Measurements from ENCODE around the gene FLOT2. TPM values are rescaled to one million over a fixed set of nuclear protein-coding genes. Genes with fewer than 3 reads are reported as not detected.

FLOT2 gene
- total and polyA plus RNA-seq, 8 donors, result 32.1 to 65.2 (median 36.9) TPM

- Histone ChIP-seq H3K4me3 (no peak overlapping the region), H3K27ac (no peak overlapping the region), H3K36me3 (no peaks in the 10 kb centered on the region), H3K27me3 (no peaks in the 10 kb centered on the region), H3K9me3 (no peaks in the 10 kb centered on the region), H3K4me1 (no peaks in the 10 kb centered on the region)
- DNase-seq (peak in 1 of 6 donors; percentile 23), FAIRE-seq (no peak), ATAC-seq (peak in 1 of 4 donors; percentile 41)
- WGBS, 2 donors, result 72 to 74% methylated on average over 11 of the region's 11 CpGs
- no peak for TF ChIP-seq CTCF (IDR thresholded peaks at IDR 0.05)
- intact Hi-C loops (cut with DNase I), result no loop called here
Measured at GRCh38 chr17:28864991-28865849, 32.3 kb downstream of the FLOT2 start.

GRCh38 chr17:28863953-28864352 lies 33.6 kb downstream of the FLOT2 start:
- intact Hi-C loops (cut with DNase I), result no loop called here
- TF ChIP-seq CTCF (IDR thresholded peaks at IDR 0.05), result no peak
- ATAC-seq (no peak), DNase-seq (no peak), FAIRE-seq (no peak)
- Histone ChIP-seq H3K27ac (no peak overlapping the region), H3K27me3 (no peaks in the 10 kb centered on the region), H3K36me3 (peaks cover 0 to 8% (median 0%) of the 10 kb centered on the region in 3 donors), H3K9me3 (no peaks in the 10 kb centered on the region), H3K4me3 (no peak overlapping the region), H3K4me1 (no peaks in the 10 kb centered on the region)
- 79 to 87% methylated on average over 1 of the region's 1 CpG for WGBS, 2 donors

- Histone ChIP-seq H3K36me3 (peaks cover 0 to 20% (median 0%) of the 10 kb centered on the region in 3 donors), H3K9me3 (no peaks in the 10 kb centered on the region), H3K27me3 (no peaks in the 10 kb centered on the region), H3K27ac (no peak overlapping the region), H3K4me1 (no peaks in the 10 kb centered on the region), H3K4me3 (no peak overlapping the region)
- intact Hi-C loops (cut with DNase I), result no loop called here
- 93 to 100% methylated on average over 3 of the region's 3 CpGs for WGBS, 2 donors
- ATAC-seq, result no peak
- peak in 1 of 6 donors; percentile 4 for DNase-seq
- no peak for TF ChIP-seq CTCF (IDR thresholded peaks at IDR 0.05)
- no peak for FAIRE-seq
Measured at GRCh38 chr17:28862561-28862960, 35.0 kb downstream of the FLOT2 start.

- peaks cover 0 to 20% (median 0%) of the 10 kb centered on the region in 3 donors for H3K36me3 ChIP-seq
Measured at GRCh38 chr17:28861393-28862203, 35.9 kb downstream of the FLOT2 start.

More at GRCh38 chr17:28861393-28862203, 35.9 kb downstream of the FLOT2 start:
- Histone ChIP-seq H3K9me3 (no peaks in the 10 kb centered on the region), H3K27me3 (no peaks in the 10 kb centered on the region), H3K4me1 (no peaks in the 10 kb centered on the region), H3K4me3 (no peak overlapping the region), H3K27ac (no peak overlapping the region)
- DNase-seq (peak in 1 of 6 donors; percentile 24), ATAC-seq (peak in 1 of 4 donors; percentile 19), FAIRE-seq (no peak)
- intact Hi-C loops (cut with DNase I), result no loop called here
- 71 to 73% methylated on average over 8 of the region's 8 CpGs for WGBS, 2 donors
- TF ChIP-seq CTCF (IDR thresholded peaks at IDR 0.05), result no peak
